Ammon's horn (tissue), 1 donor: Measurements from ENCODE around the gene ECE2.
"Not testable (repeated sequence)": the region's sequence is repeated elsewhere in the genome, so short reads cannot be mapped to it uniquely, and the experiment has no call there.

Source experiments
- DNase-seq: peaks from one replicate; pipeline ENCODE4 v3.0.0-alpha.2; 2016; ENCODE audit warnings: low spot score

ECE2 gene

GRCh38 chr3:184267249-184267648 is 8.6 kb upstream of the ECE2 start:
- DNase-seq: not testable (repeated sequence)

- no peak for DNase-seq
Observed at GRCh38 chr3:184272269-184272668, 3.6 kb upstream of the ECE2 start.

GRCh38 chr3:184275381-184275701 is 481 bp upstream of the ECE2 start:
- DNase-seq: no peak

GRCh38 chr3:184277366-184277765 is 1.5 kb downstream of the ECE2 start:
- DNase-seq: no peak

GRCh38 chr3:184282941-184283340 is 7.1 kb downstream of the ECE2 start:
- DNase-seq: no peak

- no peak for DNase-seq
Observed at GRCh38 chr3:184283681-184284080, 7.9 kb downstream of the ECE2 start.

GRCh38 chr3:184284696-184285095 is 8.9 kb downstream of the ECE2 start:
- peak; percentile 82 for DNase-seq

GRCh38 chr3:184289426-184289938 is 13.7 kb downstream of the ECE2 start:
- peak; percentile 53 for DNase-seq

GRCh38 chr3:184290331-184290730 is 14.5 kb downstream of the ECE2 start:
- no peak for DNase-seq

GRCh38 chr3:184291044-184291737 is 15.4 kb downstream of the ECE2 start:
- no peak for DNase-seq

GRCh38 chr3:184291738-184292445 is 16.1 kb downstream of the ECE2 start:
- no peak for DNase-seq

- no peak for DNase-seq
Observed at GRCh38 chr3:184295771-184296170, 19.9 kb downstream of the ECE2 start.

GRCh38 chr3:184296616-184297015 is 20.8 kb downstream of the ECE2 start:
- DNase-seq: no peak

GRCh38 chr3:184298759-184299487 is 23.1 kb downstream of the ECE2 start, which contains the start of gene PSMD2:
PSMD2 (plus strand) TSS chr3:184299241; CDS start chr3:184299267, 26 bp downstream.
- peak; percentile 96 for DNase-seq

GRCh38 chr3:184299488-184300377 is 23.9 kb downstream of the ECE2 start:
- DNase-seq: no peak

GRCh38 chr3:184300378-184300720 is 24.5 kb downstream of the ECE2 start:
- DNase-seq: no peak

- no peak for DNase-seq
Observed at GRCh38 chr3:184305577-184305976, 29.8 kb downstream of the ECE2 start.

GRCh38 chr3:184306341-184306972 is 30.6 kb downstream of the ECE2 start:
- no peak for DNase-seq

GRCh38 chr3:184307915-184308314 is 32.1 kb downstream of the ECE2 start:
- DNase-seq: no peak

- no peak for DNase-seq
Observed at GRCh38 chr3:184308744-184309143, 32.9 kb downstream of the ECE2 start.

GRCh38 chr3:184311633-184312032 is 35.8 kb downstream of the ECE2 start:
- no peak for DNase-seq

- DNase-seq: peak; percentile 93
Observed at GRCh38 chr3:184314363-184314699, 38.5 kb downstream of the ECE2 start, which contains the start of gene EIF4G1. EIF4G1 (plus strand) TSS chr3:184314606; CDS start chr3:184315797, 1,191 bp downstream.
